SHP77 treated with DMSO at 0.1 percent for 48 hours (cell line): ENCODE data around the gene MAT2A.

ENCODE experiments used
- DNase-seq: peaks from one replicate; lab custom pipeline; 2025; lab: John Stamatoyannopoulos, UW

The MAT2A gene

DNA sequence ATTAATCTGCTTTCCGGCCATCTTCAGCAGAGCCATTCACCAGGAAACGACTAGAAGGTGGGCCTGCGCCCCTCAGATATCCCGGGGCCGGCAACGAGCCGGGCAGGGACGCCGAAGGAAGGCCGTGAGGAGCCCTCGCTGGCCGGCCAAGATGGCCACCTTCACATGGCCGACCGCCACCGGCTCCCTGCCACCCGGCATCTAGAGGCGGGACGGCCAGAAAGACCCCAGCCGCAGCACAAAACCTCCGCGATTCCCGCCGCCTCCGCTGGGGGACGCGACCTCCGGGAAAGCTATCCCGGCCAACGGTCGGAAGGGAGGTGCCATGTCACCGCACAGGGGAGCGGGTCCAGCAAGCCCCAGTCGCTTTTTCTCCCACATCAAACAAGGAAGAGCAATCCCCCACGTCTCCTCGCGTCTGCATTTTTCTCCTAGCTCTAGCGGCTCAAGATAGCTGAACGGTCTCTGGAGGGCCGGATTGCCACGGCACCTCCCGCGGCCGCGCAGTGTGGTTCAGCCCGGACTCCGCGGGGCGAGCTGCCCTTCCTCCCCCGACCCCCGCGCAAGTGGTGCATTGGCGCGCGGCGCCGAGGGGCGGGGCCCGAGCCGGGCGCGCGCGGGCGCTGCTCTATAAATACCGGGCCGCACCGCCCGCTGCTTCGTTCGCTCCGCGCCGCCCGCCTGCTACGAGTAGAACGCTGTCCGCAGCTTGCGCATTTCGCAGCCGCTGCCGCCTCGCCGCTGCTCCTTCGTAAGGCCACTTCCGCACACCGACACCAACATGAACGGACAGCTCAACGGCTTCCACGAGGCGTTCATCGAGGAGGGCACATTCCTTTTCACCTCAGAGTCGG, at the start of gene MAT2A:
MAT2A (plus strand) TSS at position 662 of the 854 bp plus-strand sequence; CDS start at position 782, 120 bp downstream.
- DNase-seq = peak; percentile 80

DNA sequence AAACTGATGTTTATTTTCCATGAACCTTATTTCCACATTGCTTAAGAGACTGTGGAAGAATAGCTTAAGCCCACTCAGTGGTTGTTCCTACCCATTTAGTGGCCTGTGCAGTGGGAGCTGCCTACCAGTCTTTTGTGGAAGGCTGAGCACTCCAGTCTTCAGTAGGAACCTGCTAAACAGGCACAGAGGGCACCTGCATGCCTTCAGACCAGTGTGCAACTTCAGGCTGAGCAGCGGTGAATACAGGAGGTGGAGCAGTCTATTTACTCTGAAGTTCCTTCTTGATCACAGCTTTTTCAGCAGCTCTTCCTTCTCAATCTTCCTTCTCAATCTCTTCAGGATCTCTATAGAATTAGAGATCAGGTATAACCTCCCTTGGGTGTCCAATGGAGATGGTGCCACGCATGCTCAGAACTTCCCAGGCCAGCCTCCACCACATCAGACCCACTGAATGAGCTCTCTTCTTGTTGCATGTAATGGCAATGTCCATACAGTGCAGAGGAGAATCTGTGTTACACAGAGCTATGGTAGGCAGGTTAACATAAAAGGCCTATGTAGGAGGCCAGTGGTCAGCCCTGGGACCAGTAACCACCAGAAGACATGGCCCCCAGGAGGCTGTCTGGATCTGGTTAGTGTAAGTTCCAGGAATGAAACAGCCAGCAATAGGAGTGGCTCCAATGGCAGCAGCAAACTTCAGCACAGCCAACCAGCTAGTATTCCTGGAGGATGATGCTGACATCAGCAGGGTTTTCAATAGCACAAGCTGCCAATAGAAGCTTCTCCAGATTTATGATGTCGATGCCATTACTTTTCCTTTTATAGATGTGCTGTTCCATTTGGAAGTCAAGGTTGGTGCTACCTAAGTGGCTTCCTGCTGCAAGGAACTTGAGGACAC, 47.9 kb upstream of the MAT2A start:
- DNase-seq = no peak

DNA sequence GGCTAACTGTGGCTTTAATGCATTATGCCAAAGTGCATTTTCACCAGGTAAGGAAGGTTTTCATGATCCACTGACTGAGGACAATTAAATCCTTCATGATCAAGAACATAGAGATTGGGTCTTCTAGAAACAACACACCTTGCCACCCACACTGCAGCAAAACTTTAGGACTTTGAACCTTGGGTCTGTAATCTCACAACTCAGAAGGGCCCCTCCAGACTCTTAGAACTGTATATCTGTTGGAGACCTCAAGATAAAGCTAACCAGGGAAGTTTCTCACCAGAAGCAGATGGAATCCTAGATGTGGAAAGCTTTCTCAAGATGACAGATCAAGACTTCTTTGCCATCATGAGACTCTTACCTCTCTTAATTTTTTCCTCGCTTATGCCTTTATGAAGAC, 42.5 kb upstream of the MAT2A start:
- no peak for DNase-seq

DNA sequence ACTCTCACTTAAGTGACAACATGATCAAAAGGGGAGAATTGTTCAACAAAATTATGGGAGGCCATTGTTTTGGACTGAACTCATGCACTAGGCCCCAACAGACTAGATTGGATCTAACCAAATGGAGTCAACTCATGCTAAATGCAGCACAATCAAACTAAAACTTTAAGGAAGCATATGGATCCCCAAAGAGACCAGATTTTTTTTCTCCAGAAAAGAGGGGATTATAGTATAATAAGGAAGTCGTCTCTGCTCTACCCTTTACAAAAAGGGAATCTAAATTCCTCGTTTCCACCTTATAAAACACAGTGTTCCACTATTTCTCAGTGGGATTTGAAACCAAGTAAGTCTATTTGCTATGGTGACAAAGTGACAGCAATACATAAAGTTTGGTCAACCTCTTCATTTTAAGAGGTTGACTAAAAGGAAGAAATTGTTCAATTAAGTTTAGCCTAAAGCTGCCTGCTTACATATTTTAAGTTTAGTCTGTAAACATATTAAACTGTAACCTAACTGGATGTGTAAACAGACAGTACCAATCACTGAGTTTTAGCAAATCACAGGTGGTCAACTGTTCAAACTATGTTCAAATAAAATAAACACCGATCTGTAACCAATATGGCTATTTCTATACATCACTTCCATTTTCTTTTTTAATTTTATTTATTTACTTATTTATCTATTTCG, 40.9 kb upstream of the MAT2A start:
- no peak for DNase-seq

DNA sequence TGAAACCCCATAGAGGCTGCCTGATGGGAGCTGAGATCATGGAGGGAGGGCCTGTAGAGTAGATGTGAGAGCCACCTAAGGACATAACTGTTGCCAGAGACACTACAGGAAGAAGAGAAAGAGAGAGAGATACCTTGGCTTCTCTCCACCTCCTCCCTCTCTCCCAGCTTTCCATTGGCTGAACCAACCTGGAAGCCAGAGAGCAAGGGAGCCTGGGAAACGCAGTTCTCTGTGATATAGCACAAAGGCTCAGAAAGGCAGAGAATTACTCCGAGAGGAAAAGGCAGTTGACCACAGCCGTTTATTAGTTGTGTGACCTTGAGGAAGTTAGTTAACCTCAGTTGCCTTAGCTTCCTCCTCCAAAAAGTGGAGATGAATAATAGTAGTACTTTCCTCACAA, 37.7 kb upstream of the MAT2A start:
- DNase-seq = no peak

DNA sequence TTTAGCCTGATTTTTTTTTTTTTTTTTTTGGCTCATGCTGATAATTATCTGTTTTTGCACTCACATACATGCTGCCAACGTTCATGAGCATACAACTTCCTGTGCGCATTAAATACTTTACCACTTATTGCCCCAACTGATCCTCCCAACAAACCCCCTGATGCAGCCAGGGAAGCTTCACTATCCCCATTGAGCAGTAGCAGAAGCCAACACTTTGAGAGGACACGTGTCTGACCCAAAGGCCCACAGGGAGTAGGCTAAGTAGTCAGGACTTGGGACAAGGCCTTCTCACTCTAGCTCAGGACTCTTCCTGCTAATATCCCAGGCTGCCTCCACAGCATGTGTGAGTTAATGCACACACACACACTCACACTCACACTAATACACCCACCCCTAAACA, 36.2 kb upstream of the MAT2A start:
- DNase-seq = no peak

DNA sequence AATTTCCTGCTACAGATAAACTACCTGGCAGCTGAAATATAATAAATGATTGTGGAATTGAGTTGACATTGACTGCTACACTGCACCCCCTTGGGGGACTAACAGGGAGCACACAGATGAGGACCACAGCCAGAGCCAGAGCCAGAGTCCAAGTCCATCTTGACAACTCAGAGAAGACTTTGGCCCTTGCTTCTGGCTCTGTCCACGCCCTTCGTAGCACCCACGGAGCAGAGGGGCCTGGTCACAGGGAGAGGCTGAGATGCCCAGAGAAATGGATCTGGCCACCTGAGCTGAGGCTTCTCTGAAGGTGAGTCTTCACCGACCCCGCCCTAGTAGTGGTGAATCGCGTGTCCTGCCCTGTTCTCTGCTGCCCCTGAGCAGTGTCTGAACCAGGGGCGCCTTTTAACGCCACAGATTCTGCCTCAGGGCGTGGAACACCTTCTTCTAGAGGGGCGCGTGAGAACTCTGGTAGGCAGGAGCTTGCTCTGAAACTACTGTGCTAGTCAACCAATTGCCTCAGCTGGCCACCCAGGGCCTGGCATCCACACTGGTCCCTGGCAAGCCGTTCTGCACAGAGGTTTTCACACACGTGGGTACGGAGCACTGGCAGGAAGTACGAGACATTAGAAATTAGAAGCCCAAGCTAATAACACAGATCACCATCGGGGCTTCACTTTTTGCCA, 35.7 kb upstream of the MAT2A start:
- no peak for DNase-seq

DNA sequence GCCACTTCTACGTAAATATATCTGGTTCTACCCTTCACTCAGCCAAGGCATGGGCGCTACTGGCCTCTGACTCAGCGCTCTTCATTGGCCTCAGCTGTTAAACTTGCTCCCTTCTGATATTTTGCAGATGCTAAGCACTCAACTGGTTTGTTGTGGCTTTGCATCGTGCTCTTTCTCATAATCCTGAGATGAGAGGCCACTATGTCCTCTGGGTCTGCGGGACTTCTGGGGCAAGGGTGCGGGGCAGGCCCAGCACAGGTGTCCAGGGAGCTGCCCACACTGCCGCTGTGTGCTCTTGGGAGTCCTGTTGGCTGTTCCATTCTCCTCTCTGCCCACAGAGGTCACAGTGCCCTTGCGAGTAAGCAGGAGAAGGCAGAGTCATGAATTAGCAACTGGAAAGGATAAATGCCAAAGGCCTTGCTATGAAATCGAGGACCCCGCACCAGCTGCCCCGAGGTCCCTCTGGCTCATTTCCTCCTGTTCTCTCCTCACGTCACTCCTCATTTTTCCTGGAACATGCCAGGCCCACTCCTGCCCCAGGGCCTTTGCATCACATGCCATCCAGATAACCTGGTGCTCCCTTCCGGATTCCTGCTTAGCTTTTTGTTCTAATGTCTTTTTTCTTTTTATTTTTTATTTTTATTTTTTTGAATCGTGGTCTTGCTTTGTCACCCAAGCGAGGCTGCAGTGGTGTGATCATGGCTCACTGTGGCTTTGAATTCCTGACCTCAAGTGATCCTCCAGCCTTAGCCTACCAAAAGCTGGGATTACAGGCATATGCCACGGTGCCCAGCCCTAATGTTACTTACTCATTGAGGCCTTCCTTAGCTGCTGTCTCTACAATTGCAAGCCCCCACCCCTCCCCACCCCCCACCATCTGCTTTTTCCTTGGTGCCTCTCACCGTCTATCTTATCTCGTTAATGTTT, 34.9 kb upstream of the MAT2A start:
- no peak for DNase-seq

DNA sequence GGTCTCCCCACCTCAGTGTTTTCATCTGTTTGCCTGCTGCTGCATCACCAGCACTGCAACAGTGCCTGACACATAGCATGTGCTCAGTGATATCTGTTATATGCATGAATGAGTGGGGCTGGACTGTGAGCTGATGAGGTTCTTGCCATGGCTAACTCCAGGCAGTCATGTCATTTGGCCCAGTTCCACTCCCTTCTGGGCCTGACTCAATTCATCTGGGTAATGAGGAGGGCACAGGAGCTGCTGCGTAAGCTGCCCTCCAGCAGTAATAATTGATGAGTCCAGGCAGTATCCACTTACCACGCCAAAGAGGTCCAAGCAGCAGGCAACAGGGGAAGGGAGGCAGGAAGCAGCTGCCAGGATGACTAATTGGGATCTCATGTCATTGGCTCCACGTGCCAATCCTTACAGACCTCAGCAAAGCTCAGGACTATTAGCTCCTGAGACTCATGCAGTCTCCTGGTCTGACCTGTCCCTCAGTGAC, 34.1 kb upstream of the MAT2A start:
- DNase-seq = peak; percentile 82

DNA sequence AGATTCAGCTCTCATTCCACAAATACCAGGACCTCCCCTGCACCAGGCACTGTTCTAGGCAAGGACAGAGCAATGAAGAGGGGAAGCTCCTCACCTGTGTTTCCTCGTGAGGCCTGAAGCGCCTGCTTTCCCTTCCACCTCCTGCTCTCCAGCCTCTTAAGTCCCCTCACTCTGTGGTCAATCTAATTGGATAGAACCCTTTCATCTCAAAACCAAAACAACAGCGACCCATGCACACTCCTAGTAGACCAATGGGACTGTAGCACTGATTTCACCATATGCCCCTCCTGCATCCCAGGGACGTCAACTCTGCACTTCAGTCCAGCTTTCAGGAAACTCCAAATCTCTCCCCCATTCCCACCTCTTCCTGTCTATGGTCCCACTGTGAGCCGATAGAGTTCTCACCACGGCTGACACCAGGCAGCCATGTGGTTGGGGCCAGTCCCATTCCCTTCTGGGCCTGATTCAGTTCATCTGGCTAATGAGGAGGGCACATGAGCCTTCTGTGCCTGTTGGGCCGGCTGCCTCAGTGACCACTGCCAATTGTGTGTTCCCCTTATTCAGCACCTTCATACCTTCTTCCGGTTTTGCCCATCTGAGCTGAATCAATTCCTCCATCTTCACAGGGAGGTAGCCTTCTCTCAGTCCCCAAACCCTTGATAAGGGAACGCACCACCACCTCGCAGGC, 33.3 kb upstream of the MAT2A start:
- DNase-seq = no peak

DNA sequence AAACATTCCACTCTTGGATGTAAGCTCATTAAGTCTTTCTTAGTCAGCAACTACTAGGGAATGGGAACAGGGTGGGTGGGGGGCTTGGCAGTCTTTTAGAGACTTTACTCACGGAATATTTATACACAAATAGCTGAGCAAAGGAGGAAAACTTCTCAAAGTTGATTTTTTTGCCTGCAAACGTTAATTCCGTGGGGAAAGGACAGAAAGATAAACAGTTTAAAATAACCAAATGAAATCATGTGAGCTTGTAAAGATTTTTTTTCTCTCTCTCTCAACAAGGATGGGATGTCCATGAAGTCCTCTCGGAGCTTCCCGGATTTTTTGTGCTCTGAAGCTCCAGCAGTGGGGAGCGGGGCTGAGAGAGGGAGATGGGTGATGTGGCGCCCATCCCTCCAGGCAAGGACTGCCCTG, 32.2 kb upstream of the MAT2A start:
- no peak for DNase-seq

DNA sequence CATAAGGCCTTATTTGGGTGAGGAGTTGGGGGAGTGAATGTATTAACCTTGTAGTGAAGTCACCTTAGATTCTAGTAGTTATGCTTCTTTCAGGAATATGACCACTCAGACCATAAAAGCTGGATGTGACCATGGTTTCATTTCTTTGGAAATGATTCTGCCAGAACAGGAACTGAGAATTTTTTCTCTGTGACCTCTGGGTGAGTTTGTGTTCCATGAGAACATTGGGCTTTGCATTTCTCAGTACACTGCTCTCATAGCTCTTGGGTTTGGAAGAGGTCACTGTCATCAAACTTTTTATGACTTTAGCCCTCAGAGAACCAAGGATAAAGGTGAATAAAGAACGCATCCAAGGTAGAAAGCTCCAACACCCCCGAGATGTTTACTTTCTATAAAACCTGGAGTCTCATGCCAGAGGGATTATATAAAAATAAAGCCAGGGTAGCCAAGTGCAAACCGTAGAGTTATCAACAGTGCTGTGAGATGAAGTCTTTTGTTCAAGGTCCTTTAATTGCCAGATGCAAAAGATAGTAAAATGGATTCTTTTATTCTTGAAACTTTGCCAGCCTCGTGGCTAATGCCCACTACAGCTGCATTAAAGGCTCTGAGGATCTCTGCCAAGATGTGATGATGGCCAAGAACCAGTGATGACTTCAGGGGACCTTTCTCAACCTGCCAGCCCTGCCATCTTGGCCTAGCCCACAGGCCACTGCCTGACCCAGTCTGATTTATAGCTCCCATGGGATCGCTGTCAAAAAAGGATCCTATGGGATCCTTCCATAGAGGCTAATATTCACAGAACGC, 27.8 kb upstream of the MAT2A start:
- DNase-seq = no peak

DNA sequence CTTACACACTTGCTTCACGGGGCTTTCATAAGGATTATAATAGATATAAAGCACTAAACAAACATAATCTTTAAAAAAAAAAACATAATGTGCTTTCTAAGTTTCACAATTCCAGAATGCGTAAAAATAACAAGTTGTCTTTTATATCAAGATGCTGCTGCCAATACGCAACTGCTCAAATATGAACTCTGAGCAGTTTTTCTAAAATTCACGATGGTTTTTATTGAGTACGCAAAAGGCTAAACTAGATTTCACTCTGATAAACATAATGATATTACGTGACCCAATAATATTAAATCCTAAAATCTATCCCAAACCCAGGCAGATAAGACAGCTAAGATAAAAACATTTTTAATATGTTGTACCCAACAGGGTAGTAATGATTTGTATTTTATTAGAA, 24.6 kb upstream of the MAT2A start:
- no peak for DNase-seq

DNA sequence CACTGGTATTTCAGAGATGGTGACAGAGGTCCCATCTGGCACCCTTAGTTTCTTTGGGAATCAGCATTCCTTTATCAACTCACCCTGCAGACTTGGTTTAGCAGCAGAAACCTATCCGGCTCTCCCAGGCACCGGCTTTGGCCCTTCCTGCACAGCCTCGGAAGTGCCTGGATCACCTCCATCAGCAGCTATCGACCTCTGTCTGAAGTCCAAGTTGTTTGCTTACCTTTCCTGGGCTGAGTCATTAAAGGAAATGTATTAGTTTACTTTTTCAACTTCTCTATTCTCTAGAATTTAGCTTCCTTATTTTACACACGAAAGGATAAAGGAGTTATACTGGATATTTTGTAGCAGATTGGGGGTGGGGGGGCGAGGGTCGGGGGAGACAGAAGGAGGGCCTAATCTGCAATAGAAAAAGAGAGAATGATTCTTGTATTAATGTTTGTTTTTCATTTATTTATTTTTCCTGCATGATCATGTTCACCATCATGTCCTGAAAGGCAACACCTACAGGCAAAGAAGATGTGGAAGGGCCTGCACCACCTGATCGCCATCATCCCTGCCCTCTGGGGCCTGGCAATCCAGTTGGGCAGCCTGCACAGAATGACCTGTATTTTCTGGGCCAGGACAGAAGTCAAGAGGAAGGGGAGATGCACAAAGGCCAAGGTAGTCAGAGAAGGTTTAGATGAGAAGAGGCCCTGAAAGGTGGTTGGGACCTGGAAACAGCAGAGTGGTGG, 22.1 kb upstream of the MAT2A start:
- no peak for DNase-seq

DNA sequence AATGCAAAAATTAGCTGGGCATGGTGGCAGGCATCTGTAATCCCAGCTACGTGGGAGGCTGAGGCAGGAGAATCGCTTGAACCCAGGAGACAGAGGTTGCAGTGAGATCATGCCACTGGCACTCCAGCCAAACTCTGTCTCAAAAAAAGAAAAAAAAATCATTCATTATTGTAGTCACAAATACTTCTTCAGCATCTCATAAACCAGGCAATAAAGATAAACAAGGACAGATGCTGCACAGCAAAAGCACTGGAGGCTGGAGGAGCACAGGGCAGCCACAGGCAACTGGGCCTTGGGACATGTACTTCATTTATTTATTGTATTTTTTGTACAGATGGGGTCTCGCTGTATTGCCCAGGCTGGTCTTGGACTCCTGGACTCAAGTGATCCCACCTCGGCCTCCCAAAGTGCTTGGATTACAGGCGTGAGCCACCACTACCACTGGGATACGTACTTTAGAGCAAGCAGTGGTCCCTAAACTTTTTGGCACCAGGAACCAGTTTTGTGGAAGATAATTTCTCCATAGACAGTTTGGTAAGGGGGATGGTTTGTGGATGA, 16.8 kb upstream of the MAT2A start:
- no peak for DNase-seq

DNA sequence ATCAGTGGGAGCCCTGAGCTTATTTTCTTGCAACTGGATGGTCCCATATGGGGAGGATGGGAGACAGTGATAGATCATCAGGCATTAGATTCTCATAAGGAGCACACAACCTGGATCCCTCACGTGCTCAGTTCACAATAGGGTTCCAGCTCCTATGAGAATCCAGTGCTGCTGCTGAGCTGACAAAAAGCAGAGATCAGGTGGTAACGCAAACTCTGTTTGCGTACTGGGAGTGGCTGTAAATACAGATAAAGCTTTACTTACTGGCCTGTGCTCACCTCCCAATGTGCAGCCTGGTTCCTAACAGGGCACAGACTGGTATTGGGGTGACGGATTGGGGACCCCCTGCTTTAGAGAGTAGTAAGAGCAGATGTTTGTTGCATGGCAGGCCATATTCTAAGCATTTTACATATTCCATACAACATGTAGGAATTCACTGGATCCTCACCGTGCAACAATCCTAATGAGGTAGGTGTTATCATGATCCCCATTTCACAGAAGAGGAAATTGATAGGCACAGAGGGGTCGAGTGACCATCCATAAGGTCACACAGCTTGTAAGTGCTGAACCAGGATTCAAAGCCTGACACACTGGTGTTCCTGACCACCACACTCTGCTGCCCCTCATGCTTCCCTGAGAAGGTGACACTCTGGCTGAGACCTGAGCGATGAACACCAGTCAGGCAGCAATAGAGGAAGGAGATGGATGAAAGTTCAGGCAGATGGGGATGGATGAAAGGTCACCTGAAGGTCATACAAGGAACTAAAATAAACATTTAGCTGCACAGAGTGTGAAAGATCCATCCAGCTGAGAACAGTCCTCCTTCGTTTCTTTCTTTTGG, 15.7 kb upstream of the MAT2A start:
- no peak for DNase-seq

DNA sequence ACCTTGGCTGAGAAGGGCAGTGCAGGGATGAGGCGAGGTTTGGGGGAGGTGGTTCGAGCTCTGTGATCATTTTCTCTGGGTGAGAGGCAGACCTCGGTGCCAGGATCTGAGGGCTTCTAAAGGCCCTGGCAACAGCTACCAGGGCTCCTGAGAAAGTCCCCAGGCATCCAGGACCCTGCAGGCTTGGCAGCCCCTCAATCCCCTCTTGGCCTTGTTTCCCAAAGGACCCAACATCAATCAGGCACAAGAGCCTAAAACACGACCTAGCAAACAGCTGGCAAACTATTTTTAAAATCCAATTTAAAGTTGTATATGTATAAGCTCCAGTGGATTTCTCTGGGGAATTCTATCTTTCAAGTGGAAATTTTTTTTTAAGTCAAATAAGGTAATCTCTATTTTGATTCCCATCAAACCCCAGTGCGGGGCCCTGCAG, 15.0 kb upstream of the MAT2A start:
- no peak for DNase-seq
